Measurements from ENCODE around the gene RSKR. TPM values are rescaled to one million over a fixed set of nuclear protein-coding genes. Genes with fewer than 3 reads are reported as not detected.

Gene RSKR
- total and polyA plus RNA-seq, 2 of the 4 experiments (the other 2 are of a cell fraction) = 2.2 to 6.8 TPM

GRCh38 chr17:28645576-28645939 is 31.6 kb upstream of the RSKR start:
- intact Hi-C loops (cut with micrococcal nuclease) (loop anchor here (2.0 kb wide), 1 partner anchor 65 kb away; the partner anchor contains the start of gene PROCA1), dilution Hi-C loops (cut with HindIII; ENCODE audit: low sequenced_read_pairs, unreplicated experiment) (no loop called here), in situ Hi-C loops (cut with MboI; ENCODE audit: low sequenced_read_pairs) (no loop called here)
- Histone ChIP-seq H3K18ac (ENCODE audit: low read depth, low read length) (no peak overlapping the region), H3K23ac (ENCODE audit: low read depth, low read length) (peak overlapping the region; percentile 14), H3K9me1 (ENCODE audit: insufficient read depth, low read length) (no peaks in the 10 kb centered on the region), H2BK120ac (ENCODE audit: low read depth, low read length) (no peak overlapping the region), H2BK5ac (ENCODE audit: low read depth, low read length, poor library complexity, severe bottlenecking) (peak overlapping the region; percentile 82), H3K14ac (replicated peaks; ENCODE audit: low read depth, low read length) (peak overlapping the region; percentile 64; the same call in 1 of the 2 replicates), H2AFZ (replicated peaks; ENCODE audit: low read length, poor library complexity) (peak overlapping the region; percentile 94), H2AK9ac (replicated peaks; ENCODE audit: low read depth, low read length, poor library complexity) (peak overlapping the region; percentile 81), H3K9me3 (ENCODE audit: control insufficient read depth, insufficient read depth, low read length) (no peaks in the 10 kb centered on the region), H3K4me3 (ENCODE audit: insufficient read depth, low read depth, low read length) (peak overlapping the region; percentile 77), H3K4ac (ENCODE audit: low read depth, low read length) (peak overlapping the region; percentile 78), H3K79me1 (ENCODE audit: low read depth in 1 of 2, low read length in 2 of 2) (peaks cover 32 to 54% of the 10 kb centered on the region in 2 experiments), H4K20me1 (ENCODE audit: insufficient read depth, low read length) (peaks cover 13% of the 10 kb centered on the region; the same call in 1 of the 2 replicates), H3K9ac (ENCODE audit: low read depth, low read length) (peak overlapping the region; percentile 83), H3K4me2 (ENCODE audit: low read depth, low read length) (peak overlapping the region; percentile 82), H2AK5ac (ENCODE audit: low read depth, low read length) (peak overlapping the region; percentile 93), H4K8ac (ENCODE audit: low read depth in 2 of 2, low read length in 2 of 2) (peak overlapping the region; percentile 81 to 92), H3K4me1 (ENCODE audit: control insufficient read depth, insufficient read depth, low read length) (peaks cover 2% of the 10 kb centered on the region; the same call in 1 of the 2 replicates), H2BK15ac (ENCODE audit: low read depth, low read length) (no peak overlapping the region), H2BK20ac (ENCODE audit: low read depth, low read length) (no peak overlapping the region), H4K5ac (ENCODE audit: low read depth, low read length) (peak overlapping the region; percentile 85), H3K56ac (ENCODE audit: extremely low read depth, insufficient read depth, low read length) (peak overlapping the region; percentile 74; the same call in 1 of the 2 replicates), H3K27me3 (ENCODE audit: control insufficient read depth, insufficient read depth, low read length) (no peaks in the 10 kb centered on the region), H3K36me3 (ENCODE audit: control insufficient read depth, insufficient read depth, low read length) (peaks cover 27% of the 10 kb centered on the region), H4K91ac (ENCODE audit: insufficient read depth, low read depth, low read length) (peak overlapping the region; percentile 54), H3K27ac (ENCODE audit: insufficient read depth, low read length) (peak overlapping the region; percentile 86)
- TF ChIP-seq CHD1 (IDR thresholded peaks at IDR 0.05; ENCODE audit: low read depth, low read length) (no peak), MAZ (IDR thresholded peaks at IDR 0.05; ENCODE audit: borderline replicate concordance, low read depth, low read length) (no peak), MXI1 (IDR thresholded peaks at IDR 0.05; ENCODE audit: borderline replicate concordance, low read depth, low read length) (no peak), CTCF (conservative IDR thresholded peaks at IDR 0.05; ENCODE audit: low read depth, low read length) (no peak), MAFK (IDR thresholded peaks at IDR 0.05; ENCODE audit: low read depth, low read length) (no peak), POLR2A (IDR thresholded peaks at IDR 0.05; ENCODE audit: low read depth, low read length) (no peak), SMC3 (IDR thresholded peaks at IDR 0.05; ENCODE audit: low read depth, low read length) (no peak), FOS (IDR thresholded peaks at IDR 0.05; ENCODE audit: low read depth, low read length) (no peak), RAD21 (IDR thresholded peaks at IDR 0.05; ENCODE audit: low read length) (no peak), BHLHE40 (IDR thresholded peaks at IDR 0.05; ENCODE audit: low read depth, low read length) (no peak), RCOR1 (IDR thresholded peaks at IDR 0.05; ENCODE audit: insufficient replicate concordance, low read length) (no peak), ELK1 (IDR thresholded peaks at IDR 0.05; ENCODE audit: borderline replicate concordance, low read depth, low read length) (no peak), USF2 (IDR thresholded peaks at IDR 0.05; ENCODE audit: low read depth, low read length) (no peak), CEBPB (IDR thresholded peaks at IDR 0.05; ENCODE audit: low read depth, low read length) (no peak), RFX5 (IDR thresholded peaks at IDR 0.05; ENCODE audit: low read depth, low read length) (no peak), NFE2L2 (IDR thresholded peaks at IDR 0.05; ENCODE audit: low read depth, low read length) (no peak)
- CTCF ChIA-PET = interaction anchor here (0.8 to 1.0 kb wide), 3 partner anchors 11 to 33 kb away, joined by 3 to 5 read pairs (median 3); no protein-coding TSS in a partner anchor
- WGBS, 2 experiments (ENCODE audit: extremely low coverage in 2 of 2, insufficient read length in 1 of 2) = no CpG with 5 or more reads among the region's 8 CpGs
- POLR2A ChIA-PET (ENCODE audit: unreplicated experiment) = no interaction called here
- DNase-seq (no peak), ATAC-seq (ENCODE audit: low read depth) (no peak)
- BruUV-seq (replicated peaks) = no TSS peak
